Chondrocyte (in vitro differentiated cells): ENCODE results near the gene PARP11. TPM values are rescaled to one million over a fixed set of nuclear protein-coding genes. Genes with fewer than 3 reads are reported as not detected.

Source experiments
- DNase-seq: peaks from one replicate; pipeline ENCODE4 v3.0.0; 2021; ENCODE audit warnings: mixed read lengths, low spot score
- H3K27ac Mint-ChIP-seq: one replicate; pipeline ENCODE4 v1.8.0; 2021; ENCODE audit warnings: mild to moderate bottlenecking, moderate library complexity, mixed read lengths; ENCODE audit not compliant: unreplicated experiment
- H3K27me3 Mint-ChIP-seq: 2 replicates; pipeline ENCODE4 v1.8.0; 2021; ENCODE audit warnings: low read depth, mixed read lengths
- H3K36me3 Mint-ChIP-seq: 2 replicates; pipeline ENCODE4 v1.8.0; 2021; ENCODE audit warnings: low read depth, mixed read lengths
- H3K4me1 Mint-ChIP-seq: 2 replicates; pipeline ENCODE4 v1.8.0; 2021; ENCODE audit warnings: low read depth, mild to moderate bottlenecking, mixed read lengths
- H3K4me3 Mint-ChIP-seq: one replicate; pipeline ENCODE4 v1.8.0; 2021; ENCODE audit warnings: mild to moderate bottlenecking, moderate library complexity, mixed read lengths; ENCODE audit not compliant: unreplicated experiment
- H3K9me3 Mint-ChIP-seq: 2 replicates; pipeline ENCODE4 v1.8.0; 2021; ENCODE audit warnings: low read depth, mixed read lengths
- CTCF ChIP-seq: fragments of 200-600 bp; sonication (generic); IDR thresholded peaks from 2 replicates; pipeline ENCODE4 v1.5.0; 2021; ENCODE audit warnings: antibody characterized with exemption, mild to moderate bottlenecking, moderate library complexity
- total RNA-seq: library from RNA; stranded (reverse); gene quantifications from 3 replicates; pipeline ENCODE4 v1.2.1, GENCODE V29; 2021

The PARP11 gene
- total RNA-seq, 1 donor from 2014 or later: 10.2 TPM

GRCh38 chr12:3913278-3913677 lies 40.1 kb upstream of the PARP11 start:
- Mint-ChIP-seq H3K36me3 (no peaks in the 10 kb centered on the region), H3K27me3 (peaks cover 14% of the 10 kb centered on the region), H3K4me1 (no peaks in the 10 kb centered on the region), H3K4me3 (no peak overlapping the region), H3K27ac (no peak overlapping the region), H3K9me3 (peaks cover 6% of the 10 kb centered on the region)
- no peak for DNase-seq
- no peak for TF ChIP-seq CTCF

DNA sequence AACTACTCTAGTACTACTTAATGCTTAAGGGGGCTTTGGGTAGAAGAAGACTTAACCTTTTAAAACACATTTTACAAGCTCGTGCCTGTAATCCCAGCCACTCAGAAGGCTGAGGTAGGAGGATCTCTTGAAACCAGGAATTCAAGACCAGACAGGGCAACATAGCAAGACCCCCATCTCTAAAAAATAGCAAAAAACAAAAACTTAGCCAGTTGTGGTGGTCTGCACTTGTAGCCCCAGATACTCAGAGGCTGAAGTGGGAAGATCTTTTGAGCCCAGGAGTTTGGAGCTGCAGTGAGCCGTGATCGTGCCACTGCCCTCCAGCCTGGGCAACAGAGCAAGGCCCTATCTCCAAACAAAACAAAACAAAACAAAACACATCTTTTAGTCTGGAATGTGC lies 39.7 kb upstream of the PARP11 start:
- peaks cover 17% of the 10 kb centered on the region for H3K27me3 Mint-ChIP-seq
- H3K4me1 Mint-ChIP-seq: no peaks in the 10 kb centered on the region
- no peak overlapping the region for H3K4me3 Mint-ChIP-seq
- H3K27ac Mint-ChIP-seq: no peak overlapping the region
- H3K36me3 Mint-ChIP-seq: no peaks in the 10 kb centered on the region
- no peak for DNase-seq
- no peak for TF ChIP-seq CTCF
- H3K9me3 Mint-ChIP-seq: peaks cover 6% of the 10 kb centered on the region

DNA sequence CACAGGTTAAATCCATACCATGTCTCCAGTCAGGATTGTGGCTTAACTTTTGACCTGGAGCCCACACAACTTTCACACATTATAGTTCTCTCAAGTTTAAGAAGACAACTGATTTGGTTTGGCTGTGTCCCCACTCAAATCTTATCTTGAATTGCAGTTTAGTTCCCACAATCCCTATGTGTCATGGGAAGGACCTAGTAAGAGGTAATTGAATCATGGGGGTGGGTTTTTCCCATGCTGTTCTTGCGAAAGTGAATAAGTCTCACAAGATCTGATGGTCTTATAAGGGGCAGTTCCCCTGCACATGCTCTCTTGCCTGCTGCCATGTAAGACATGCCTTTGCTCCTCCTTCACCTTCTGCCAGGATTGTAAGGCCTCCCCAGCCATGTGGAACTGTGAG lies 38.2 kb upstream of the PARP11 start:
- H3K27ac Mint-ChIP-seq: no peak overlapping the region
- H3K9me3 Mint-ChIP-seq: peaks cover 6% of the 10 kb centered on the region
- TF ChIP-seq CTCF: no peak
- H3K36me3 Mint-ChIP-seq: no peaks in the 10 kb centered on the region
- DNase-seq: no peak
- no peaks in the 10 kb centered on the region for H3K4me1 Mint-ChIP-seq
- no peak overlapping the region for H3K4me3 Mint-ChIP-seq
- peaks cover 12% of the 10 kb centered on the region for H3K27me3 Mint-ChIP-seq

DNA sequence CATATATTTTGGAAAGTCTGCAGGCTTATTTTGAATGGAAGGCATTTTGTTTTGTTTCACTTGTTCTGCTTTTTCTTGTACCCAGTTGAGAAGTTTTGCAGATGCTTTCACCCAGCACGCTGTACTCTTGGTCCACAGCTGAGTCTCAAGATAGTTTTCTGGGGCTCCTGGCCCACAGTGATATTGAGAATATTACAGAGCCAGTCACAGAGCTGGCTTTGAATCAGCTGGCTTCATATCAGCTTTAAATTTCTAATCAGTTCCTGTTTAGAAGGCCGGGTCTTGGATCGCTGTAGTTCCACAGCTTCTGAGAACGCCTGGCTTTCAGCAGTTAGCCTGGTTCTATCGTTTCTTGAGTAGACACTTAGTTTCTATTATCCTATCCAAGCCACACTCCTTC lies 32.5 kb upstream of the PARP11 start:
- no peak for DNase-seq
- H3K4me1 Mint-ChIP-seq: no peaks in the 10 kb centered on the region
- H3K4me3 Mint-ChIP-seq: no peak overlapping the region
- no peak for TF ChIP-seq CTCF
- H3K36me3 Mint-ChIP-seq: no peaks in the 10 kb centered on the region
- no peak overlapping the region for H3K27ac Mint-ChIP-seq
- peaks cover 9% of the 10 kb centered on the region for H3K27me3 Mint-ChIP-seq
- peaks cover 3% of the 10 kb centered on the region for H3K9me3 Mint-ChIP-seq

DNA sequence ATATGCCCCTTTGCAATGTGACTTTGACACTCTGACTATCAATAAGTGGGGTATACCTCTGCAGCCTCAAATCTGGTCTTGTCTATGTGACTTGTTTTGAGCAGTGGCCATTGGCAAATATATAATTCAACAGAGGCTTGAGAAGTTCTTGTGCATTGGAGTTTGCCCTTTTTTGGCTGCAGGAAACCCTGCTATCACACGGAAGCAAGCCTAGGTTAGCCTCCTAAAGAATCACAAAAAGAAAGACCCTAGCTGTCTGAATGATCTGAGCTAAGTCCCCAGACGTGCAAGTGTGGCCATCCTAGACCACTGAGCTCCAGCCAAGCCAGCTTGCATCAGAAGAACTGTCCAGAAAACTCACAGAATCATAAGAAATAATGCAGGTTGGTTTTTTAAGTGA lies 31.8 kb upstream of the PARP11 start:
- DNase-seq: no peak
- H3K9me3 Mint-ChIP-seq: peaks cover 3% of the 10 kb centered on the region
- H3K27ac Mint-ChIP-seq: no peak overlapping the region
- H3K4me3 Mint-ChIP-seq: no peak overlapping the region
- no peaks in the 10 kb centered on the region for H3K4me1 Mint-ChIP-seq
- TF ChIP-seq CTCF: no peak
- no peaks in the 10 kb centered on the region for H3K36me3 Mint-ChIP-seq
- peaks cover 13% of the 10 kb centered on the region for H3K27me3 Mint-ChIP-seq
